ENCODE measurements around the gene LPCAT3.

Gene LPCAT3

GRCh38 chr12:6967651-6968100 is 50.6 kb downstream of the LPCAT3 start:
- no peak for TF ChIP-seq ZFX (IDR thresholded peaks at IDR 0.05)
- TF ChIP-seq, protein P1, sequence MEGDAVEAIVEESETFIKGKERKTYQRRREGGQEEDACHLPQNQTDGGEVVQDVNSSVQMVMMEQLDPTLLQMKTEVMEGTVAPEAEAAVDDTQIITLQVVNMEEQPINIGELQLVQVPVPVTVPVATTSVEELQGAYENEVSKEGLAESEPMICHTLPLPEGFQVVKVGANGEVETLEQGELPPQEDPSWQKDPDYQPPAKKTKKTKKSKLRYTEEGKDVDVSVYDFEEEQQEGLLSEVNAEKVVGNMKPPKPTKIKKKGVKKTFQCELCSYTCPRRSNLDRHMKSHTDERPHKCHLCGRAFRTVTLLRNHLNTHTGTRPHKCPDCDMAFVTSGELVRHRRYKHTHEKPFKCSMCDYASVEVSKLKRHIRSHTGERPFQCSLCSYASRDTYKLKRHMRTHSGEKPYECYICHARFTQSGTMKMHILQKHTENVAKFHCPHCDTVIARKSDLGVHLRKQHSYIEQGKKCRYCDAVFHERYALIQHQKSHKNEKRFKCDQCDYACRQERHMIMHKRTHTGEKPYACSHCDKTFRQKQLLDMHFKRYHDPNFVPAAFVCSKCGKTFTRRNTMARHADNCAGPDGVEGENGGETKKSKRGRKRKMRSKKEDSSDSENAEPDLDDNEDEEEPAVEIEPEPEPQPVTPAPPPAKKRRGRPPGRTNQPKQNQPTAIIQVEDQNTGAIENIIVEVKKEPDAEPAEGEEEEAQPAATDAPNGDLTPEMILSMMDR (conservative IDR thresholded peaks at IDR 0.05), result no peak

DNA sequence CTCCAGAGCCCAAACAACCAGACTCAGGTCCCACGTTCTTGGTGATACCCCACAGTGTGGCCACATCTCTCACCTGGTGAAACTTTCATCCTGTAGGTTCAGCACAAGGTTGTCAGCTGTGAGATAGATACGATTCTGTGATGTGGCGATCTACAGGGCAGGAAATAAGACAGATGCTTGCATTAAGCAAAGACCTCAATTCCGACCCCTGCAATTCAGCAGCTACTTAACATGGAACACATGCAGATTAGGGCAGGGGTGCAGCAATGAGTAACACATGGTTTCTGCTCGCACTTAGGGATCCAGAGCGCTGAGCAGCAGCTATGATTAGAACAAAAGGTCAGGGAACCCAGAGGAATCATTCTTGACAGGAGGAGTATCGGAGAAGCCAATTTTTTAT is 51.9 kb downstream of the LPCAT3 start:
- TF ChIP-seq, protein P1 (conservative IDR thresholded peaks at IDR 0.05), result no peak
- TF ChIP-seq ZFX (IDR thresholded peaks at IDR 0.05), result no peak
- peak overlapping the region; percentile 96; the same call in 1 of the 2 replicates for H3K27ac ChIP-seq

More at GRCh38 chr12:6967651-6968100, 50.6 kb downstream of the LPCAT3 start:
- H3K27ac ChIP-seq, result peak overlapping the region; percentile 96

DNA sequence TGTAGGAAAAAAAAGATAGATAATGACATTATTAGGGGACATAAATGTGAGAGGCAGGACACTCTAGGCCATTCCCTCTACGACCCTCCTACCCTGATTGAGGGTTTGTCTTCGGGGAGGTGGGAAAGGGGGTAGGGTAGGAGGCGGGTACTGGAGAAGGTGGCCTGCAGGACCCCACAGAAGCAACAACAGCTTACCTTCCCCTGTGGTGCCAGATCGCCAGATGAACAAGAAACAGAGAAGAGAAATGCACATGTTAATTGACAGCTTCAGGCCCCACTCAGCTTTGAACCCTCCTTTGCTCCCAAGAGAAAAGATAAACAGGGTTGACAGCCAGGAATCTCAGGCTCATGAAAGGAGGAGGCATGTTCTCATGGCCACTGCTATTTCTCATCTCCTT is 52.6 kb downstream of the LPCAT3 start:
- TF ChIP-seq ZFX (IDR thresholded peaks at IDR 0.05), result no peak
- TF ChIP-seq, protein P1 (conservative IDR thresholded peaks at IDR 0.05), result no peak
- peak overlapping the region; percentile 99 for H3K27ac ChIP-seq

DNA sequence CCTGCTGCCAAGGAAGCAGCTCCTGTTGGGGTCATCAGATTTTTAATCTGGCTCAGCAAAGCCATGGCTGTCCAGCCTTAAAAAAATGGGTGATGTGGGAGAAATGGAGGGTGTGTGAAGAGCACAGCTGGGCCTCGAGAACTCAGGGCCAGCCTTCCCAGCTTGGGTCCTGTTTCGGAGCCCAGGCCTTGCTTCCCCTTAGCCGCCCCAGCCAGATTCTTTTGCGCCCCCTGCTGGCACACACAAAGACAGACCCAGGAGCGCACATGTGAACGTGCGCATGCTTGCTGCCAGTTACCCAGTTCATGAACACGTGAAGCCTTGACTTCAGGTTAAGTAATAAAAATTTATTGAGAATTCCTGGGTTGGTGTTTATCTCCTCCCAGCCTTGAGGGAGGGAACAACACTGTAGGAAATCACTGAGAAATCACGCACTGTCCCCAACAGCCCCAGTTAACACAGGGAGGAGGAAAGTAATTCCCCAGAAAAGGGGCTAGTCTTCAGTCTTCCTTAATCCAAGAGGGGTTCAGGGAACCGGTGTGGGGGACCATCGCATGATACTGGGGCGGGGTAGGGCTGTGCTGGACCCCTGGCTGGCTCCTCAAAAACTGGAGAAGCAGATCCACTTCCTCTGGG is 53.1 kb downstream of the LPCAT3 start:
- peak overlapping the region; percentile 99 for H3K27ac ChIP-seq
- TF ChIP-seq, protein P1 (conservative IDR thresholded peaks at IDR 0.05), result peak; percentile 96
- TF ChIP-seq ZFX (IDR thresholded peaks at IDR 0.05), result peak; percentile 48; the same call in 1 of the 2 replicates

DNA sequence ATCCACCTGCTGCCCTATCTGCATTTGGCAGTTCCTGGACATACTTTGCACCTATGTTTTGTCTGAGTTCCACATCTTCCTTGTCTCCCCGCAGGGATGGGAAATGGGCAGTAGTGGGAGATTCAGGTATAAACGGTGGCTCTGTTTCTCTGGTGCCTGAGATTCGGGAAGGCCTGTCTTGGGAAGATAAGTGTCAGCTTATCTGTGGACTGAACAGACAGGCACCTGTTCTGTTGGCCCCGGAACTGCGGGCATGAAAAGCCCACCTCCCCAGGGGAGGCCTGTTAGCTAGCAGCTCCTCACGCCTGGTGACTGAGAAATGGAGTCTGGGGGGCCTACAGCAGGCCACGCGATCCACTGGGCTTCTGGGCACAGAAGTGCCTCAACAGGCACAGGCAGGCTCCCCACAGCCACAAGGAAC is 53.7 kb downstream of the LPCAT3 start:
- no peak for TF ChIP-seq ZFX (IDR thresholded peaks at IDR 0.05)
- TF ChIP-seq, protein P1 (conservative IDR thresholded peaks at IDR 0.05), result no peak

DNA sequence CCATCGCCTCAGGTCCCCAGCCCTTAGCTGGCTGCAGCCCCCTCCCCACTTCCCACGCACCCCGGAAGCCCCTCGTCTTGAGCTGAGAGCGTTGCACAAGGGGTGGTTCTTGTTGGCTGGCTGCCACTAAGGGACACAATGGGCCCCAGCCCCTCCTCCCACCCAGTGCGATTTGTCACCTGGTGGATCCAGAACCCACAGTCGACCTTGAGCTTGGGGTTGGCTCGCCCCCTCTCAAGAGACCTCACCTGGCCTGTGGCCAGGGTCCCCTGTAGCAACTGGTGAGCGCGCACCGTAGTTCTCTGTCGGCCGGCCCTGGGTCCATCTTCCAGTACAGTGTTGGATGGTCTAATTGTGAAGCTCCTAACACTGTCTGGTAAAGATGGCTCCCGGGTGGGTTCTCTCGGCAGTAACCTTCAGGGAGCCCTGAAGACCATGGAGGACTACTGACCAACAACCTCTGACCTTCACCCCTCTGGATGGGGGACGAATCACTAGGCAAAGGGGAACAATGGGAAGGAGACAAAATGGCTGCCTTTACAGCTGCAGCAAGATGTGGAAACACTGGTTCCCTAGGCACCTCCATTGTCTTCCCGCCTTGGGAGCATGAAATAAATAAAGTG is 54.4 kb downstream of the LPCAT3 start:
- TF ChIP-seq, protein P1 (conservative IDR thresholded peaks at IDR 0.05), result no peak
- no peak for TF ChIP-seq ZFX (IDR thresholded peaks at IDR 0.05)
- peak overlapping the region; percentile 99 for H3K27ac ChIP-seq

More for the DNA sequence above, 53.7 kb downstream of the LPCAT3 start:
- peak overlapping the region; percentile 99 for H3K27ac ChIP-seq

GRCh38 chr12:6963016-6963731 is 55.1 kb downstream of the LPCAT3 start:
- H3K27ac ChIP-seq, result peak overlapping the region; percentile 99
- TF ChIP-seq ZFX (IDR thresholded peaks at IDR 0.05), result peak; percentile 59; the same call in 1 of the 2 replicates
- TF ChIP-seq, protein P1 (conservative IDR thresholded peaks at IDR 0.05), result no peak
